ENCODE results near the gene MOV10. TPM values are rescaled to one million over a fixed set of nuclear protein-coding genes. Genes with fewer than 3 reads are reported as not detected.

MOV10 gene
- total and polyA plus RNA-seq, 2 of the 13 experiments (the other 11 are each of a cell fraction or from before 2014, with no cell fraction given): 56.4 to 58.2 TPM

- TF ChIP-seq REST (IDR thresholded peaks at IDR 0.05; ENCODE audit: borderline replicate concordance in 1 of 2, low read depth in 1 of 2, low read length in 2 of 2): peak in 1 of 2 experiments; percentile 48; a peak in 1 of 4 replicates
- TF ChIP-seq, protein P1, sequence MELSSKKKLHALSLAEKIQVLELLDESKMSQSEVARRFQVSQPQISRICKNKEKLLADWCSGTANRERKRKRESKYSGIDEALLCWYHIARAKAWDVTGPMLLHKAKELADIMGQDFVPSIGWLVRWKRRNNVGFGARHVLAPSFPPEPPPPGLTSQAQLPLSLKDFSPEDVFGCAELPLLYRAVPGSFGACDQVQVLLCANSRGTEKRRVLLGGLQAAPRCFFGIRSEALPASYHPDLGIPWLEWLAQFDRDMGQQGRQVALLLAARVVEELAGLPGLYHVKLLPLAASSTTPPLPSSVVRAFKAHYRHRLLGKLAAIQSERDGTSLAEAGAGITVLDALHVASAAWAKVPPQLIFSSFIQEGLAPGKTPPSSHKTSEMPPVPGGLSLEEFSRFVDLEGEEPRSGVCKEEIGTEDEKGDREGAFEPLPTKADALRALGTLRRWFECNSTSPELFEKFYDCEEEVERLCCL (CRISPR knock-in tag; IDR thresholded peaks at IDR 0.05; ENCODE audit: borderline replicate concordance): no peak
- 0 out of 2 replicates have a peak, but pooled peaks have one; percentile 28 for TF ChIP-seq ARID3A (IDR thresholded peaks at IDR 0.05; ENCODE audit: low read depth, low read length)
- TF ChIP-seq, protein P2, sequence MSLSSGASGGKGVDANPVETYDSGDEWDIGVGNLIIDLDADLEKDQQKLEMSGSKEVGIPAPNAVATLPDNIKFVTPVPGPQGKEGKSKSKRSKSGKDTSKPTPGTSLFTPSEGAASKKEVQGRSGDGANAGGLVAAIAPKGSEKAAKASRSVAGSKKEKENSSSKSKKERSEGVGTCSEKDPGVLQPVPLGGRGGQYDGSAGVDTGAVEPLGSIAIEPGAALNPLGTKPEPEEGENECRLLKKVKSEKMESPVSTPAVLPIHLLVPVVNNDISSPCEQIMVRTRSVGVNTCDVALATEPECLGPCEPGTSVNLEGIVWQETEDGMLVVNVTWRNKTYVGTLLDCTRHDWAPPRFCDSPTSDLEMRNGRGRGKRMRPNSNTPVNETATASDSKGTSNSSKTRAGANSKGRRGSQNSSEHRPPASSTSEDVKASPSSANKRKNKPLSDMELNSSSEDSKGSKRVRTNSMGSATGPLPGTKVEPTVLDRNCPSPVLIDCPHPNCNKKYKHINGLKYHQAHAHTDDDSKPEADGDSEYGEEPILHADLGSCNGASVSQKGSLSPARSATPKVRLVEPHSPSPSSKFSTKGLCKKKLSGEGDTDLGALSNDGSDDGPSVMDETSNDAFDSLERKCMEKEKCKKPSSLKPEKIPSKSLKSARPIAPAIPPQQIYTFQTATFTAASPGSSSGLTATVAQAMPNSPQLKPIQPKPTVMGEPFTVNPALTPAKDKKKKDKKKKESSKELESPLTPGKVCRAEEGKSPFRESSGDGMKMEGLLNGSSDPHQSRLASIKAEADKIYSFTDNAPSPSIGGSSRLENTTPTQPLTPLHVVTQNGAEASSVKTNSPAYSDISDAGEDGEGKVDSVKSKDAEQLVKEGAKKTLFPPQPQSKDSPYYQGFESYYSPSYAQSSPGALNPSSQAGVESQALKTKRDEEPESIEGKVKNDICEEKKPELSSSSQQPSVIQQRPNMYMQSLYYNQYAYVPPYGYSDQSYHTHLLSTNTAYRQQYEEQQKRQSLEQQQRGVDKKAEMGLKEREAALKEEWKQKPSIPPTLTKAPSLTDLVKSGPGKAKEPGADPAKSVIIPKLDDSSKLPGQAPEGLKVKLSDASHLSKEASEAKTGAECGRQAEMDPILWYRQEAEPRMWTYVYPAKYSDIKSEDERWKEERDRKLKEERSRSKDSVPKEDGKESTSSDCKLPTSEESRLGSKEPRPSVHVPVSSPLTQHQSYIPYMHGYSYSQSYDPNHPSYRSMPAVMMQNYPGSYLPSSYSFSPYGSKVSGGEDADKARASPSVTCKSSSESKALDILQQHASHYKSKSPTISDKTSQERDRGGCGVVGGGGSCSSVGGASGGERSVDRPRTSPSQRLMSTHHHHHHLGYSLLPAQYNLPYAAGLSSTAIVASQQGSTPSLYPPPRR (CRISPR knock-in tag; IDR thresholded peaks at IDR 0.05; ENCODE audit: borderline replicate concordance): 0 out of 2 replicates have a peak, but pooled peaks have one; percentile 20
- TF ChIP-seq ZNF746 (CRISPR knock-in tag; IDR thresholded peaks at IDR 0.05): no peak
- TF ChIP-seq MAF1 (CRISPR knock-in tag; IDR thresholded peaks at IDR 0.05; ENCODE audit: borderline replicate concordance): no peak
- TF ChIP-seq ASH2L (IDR thresholded peaks at IDR 0.05; ENCODE audit: insufficient read length, low read depth, low read length): peak; percentile 95
- peak; percentile 42; the same call in 1 of the 2 replicates for TF ChIP-seq RBFOX2 (IDR thresholded peaks at IDR 0.05; ENCODE audit: low read depth, low read length)
- TF ChIP-seq ZNF496 (CRISPR knock-in tag; IDR thresholded peaks at IDR 0.05; ENCODE audit: insufficient replicate concordance): no peak
- TF ChIP-seq ZNF737 (CRISPR knock-in tag; IDR thresholded peaks at IDR 0.05; ENCODE audit: borderline replicate concordance): no peak
- TF ChIP-seq ZNF30 (CRISPR knock-in tag; IDR thresholded peaks at IDR 0.05): no peak
- no peak for TF ChIP-seq EED (CRISPR knock-in tag; IDR thresholded peaks at IDR 0.05)
- no peak for TF ChIP-seq ZSCAN22 (CRISPR knock-in tag; IDR thresholded peaks at IDR 0.05)
- TF ChIP-seq TMF1 (CRISPR knock-in tag; IDR thresholded peaks at IDR 0.05; ENCODE audit: low read depth): no peak
These were observed 24.2 kb downstream of the MOV10 start (continued) for GRCh38 chr1:112698366-112699310.
